Measurements from ENCODE around the gene ZFAND3. TPM values are rescaled to one million over a fixed set of nuclear protein-coding genes. Genes with fewer than 3 reads are reported as not detected.

The ZFAND3 gene
- total RNA-seq, 1 donor from 2014 or later, result 76.0 TPM

DNA sequence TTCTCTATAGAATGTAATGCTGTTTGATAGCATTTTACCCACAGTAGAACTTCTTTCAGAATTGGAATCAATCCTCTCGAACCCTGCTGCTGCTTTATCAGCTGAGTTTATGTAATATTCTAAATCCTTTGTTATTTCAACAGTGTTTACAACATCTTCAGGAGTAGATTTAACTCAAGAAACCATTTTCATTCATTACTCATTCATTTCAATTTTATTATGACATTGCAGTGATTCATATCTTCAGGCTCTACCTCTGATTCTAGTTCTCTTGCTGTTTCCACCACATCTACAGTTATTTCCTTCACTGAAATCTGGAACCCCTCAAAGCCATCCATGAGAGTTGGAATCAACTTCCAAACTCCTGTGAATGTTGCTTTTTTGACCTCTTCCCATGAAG, 93.7 kb downstream of the ZFAND3 start:
- DNase-seq (no peak), ATAC-seq (ENCODE audit: poor library complexity) (no peak)
- intact Hi-C loops (cut with DNase I), result no loop called here

DNA sequence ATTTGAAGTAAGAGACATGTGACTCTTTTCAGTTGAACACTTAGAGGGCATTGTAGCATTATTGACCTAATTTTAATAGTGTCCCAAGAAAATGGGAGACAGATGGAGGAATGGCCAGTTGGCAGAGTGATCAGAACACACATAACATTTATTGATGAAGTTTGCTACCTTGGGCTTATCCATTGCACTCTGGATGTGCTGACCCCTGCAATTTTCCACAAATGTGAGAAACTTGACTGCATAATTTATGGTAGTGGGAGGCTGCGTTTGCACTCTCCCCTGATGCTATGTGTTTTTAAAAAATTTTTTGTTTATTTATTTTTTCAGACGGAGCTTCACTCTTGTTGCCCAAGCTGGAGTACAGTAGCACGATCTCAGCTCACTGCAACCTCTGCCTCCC, 95.9 kb downstream of the ZFAND3 start:
- no peak for DNase-seq
- intact Hi-C loops (cut with DNase I), result no loop called here
- no peak for ATAC-seq (ENCODE audit: poor library complexity)

DNA sequence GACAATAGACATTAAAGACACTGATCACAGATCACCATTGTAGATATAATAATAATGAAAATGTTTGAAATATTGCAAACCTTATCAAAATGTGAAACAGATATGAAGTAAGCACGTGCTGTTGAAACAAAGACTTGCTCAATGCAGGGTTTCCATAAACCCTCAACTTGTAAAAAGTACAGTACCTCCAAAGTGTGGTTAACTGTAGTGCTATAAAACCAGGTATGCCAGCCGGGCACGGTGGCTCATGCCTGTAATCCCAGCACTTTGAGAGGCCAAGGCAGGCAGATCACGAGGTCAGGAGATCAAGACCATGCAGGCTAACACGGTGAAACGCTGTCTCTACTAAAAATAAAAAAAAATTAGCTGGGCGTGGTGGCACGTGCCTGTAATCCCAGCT, 96.6 kb downstream of the ZFAND3 start:
- intact Hi-C loops (cut with DNase I), result no loop called here
- ATAC-seq (ENCODE audit: poor library complexity) (no peak), DNase-seq (no peak)

DNA sequence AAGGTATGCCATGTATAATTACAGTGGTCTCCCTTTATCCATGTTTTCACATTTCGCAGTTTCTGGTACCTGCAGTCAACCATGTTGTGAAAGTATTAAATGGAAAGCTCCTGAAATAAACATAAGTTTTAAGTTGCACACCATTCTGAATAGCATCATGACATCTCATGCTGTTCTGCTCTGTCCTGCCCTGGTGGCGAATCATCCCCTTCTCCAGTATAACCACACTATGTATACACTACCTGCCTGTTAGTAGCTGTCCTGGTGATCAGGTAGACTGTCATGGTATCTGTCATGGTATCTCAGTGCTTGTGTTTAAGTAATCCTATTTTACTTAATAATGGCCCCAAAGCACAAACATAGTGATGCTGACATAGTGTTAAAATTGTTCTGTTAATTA, 97.1 kb downstream of the ZFAND3 start:
- intact Hi-C loops (cut with DNase I), result no loop called here
- DNase-seq, result no peak
- ATAC-seq (ENCODE audit: poor library complexity), result no peak

DNA sequence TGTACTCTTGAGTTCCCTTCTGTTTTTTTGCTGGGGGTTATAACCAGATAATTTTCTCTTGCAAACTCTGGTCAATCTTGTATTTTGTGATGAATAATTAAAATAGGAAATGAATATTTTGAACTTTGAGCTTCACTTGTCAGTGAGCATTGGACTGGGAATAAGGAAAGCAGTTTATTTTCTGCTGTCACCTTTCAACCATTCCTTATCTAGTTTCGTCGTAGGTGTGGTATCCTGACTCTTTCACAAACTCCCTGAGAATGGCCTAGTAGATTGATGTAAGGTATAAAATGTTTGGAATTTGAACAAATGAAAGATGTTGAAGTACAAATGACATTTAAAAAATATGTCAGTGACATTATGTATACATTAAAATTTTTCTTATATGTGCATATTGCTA, 98.0 kb downstream of the ZFAND3 start:
- DNase-seq, result no peak
- no peak for ATAC-seq (ENCODE audit: poor library complexity)
- intact Hi-C loops (cut with DNase I), result no loop called here

DNA sequence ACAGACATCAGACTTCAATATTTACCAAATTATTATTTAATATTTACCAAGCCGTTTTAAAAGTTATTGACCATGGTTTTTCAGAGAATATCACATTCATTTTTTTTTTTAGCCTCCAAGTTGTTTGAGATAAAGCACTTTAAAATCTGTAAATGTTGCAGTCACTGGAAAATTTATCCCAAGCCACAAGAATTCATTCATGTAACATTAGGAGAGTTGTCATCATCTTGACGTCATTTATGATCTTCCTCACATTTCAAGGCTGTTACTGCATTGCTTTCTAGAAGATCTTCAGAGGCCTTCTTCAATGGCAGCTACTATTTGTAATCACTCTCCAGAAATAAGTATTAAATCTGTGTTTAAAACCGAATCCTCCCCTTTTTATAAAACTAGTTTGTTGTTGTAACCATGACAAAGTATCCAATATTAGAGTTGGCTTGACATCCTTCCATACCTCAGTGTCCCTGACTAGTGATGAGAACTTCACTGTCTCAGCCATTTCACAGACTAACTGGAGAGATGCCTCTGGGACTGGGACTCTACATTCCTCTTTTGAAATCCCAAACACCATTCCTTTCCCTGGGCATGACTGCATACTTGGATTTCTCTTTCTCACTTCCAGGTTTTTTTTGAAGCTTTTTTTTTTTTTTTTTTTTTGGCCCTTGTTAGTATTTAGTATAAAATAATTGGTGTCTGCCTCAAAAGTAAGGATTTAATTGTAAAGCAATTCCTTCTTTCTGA, 100.1 kb downstream of the ZFAND3 start:
- DNase-seq, result no peak
- no peak for ATAC-seq (ENCODE audit: poor library complexity)
- intact Hi-C loops (cut with DNase I), result no loop called here

DNA sequence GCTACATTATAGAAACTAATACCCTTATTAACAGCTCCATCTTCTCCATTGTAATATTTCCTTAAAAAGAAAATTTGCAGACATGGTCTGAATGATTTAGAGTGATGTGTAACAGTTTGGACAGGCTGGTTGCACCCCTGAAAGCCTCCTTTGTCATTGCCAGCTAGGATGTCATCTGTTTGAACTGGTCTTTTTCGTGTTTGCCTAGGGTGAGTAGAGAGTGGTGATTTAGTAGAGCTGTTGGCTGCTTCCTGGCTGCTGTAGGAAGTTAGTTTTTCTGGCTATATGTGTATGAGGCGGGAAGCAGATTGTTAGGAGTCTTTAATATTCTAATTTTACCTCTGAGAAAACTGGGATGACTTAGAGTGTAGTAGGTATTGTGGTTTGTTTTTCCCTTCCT, 101.1 kb downstream of the ZFAND3 start:
- no peak for DNase-seq
- intact Hi-C loops (cut with DNase I), result no loop called here
- no peak for ATAC-seq (ENCODE audit: poor library complexity)

DNA sequence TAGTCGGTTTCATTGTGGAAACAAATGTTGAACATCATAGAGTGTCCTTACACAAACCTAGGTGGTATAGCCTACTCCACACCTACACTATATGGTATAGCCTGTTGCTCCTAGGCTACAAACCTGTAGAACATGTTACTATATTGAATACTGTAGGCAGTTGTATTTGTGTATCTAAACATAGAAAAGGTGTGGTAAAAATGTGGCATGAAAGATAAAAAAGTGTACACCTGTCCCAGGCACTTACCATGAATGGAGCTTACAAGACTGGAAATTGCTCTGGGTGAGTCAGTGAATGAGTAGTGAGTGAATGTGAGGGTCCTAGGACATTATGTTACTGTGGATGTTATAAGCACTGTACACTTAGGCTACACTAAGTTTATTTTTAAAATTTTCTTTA, 103.0 kb downstream of the ZFAND3 start:
- DNase-seq, result no peak
- intact Hi-C loops (cut with DNase I), result no loop called here
- no peak for ATAC-seq (ENCODE audit: poor library complexity)

DNA sequence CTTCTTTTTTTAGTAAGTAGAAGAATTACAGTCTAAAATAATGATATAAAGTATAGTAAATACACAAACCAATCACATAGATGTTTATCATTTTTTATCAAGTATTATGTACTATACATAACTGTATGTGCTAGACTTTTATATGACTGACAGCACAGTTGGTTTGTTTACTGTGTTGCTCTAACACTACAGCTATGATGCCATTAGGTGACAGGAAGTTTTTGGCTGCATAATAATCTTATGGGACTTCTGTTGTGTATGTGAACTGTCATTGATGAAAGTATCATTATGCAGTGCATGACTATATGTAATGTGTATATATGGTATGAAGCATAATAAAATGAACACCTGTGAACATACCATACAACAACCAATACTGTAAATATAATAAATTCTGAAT, 104.0 kb downstream of the ZFAND3 start:
- intact Hi-C loops (cut with DNase I), result no loop called here
- ATAC-seq (ENCODE audit: poor library complexity), result no peak
- no peak for DNase-seq

DNA sequence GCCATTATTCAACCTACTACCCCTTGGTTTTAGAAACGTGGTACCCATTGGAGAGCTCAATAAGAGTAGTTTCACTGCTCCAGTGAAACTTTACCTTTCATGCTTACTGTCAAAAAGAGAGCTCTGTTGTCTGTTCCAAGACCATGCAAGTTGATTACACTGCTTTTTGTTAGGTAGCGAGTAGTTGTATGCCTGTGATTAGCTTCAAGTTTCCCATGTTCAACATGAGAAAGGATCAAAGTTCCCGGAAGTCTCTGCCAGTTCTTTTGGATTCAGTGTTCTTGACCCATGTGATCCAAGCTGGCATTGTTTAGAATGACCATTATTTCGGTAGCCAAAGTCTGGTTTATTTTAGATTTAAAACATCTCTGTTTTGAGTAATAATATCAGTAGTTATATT, 107.1 kb downstream of the ZFAND3 start:
- intact Hi-C loops (cut with DNase I), result no loop called here
- DNase-seq (no peak), ATAC-seq (ENCODE audit: poor library complexity) (no peak)

DNA sequence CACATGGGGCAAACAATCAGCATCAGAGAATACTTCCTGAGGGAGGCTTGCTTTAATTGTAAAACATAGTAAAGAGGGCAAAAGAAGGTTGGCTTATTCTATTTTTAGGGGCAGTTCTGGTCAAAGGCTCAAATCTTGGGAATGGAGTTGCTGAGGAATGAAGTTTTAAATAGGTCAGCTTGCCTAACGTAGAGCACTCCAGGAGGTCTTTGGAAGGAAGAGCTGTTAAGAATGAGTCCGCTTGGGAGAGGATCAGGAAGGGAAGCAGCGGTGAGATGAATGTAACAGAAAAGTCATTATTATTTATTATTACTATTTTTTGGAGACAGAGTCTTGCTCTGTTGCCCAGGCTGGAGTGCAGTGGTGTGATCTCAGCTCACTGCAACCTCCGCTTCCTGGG, 108.7 kb downstream of the ZFAND3 start:
- DNase-seq, result no peak
- intact Hi-C loops (cut with DNase I), result no loop called here
- ATAC-seq (ENCODE audit: poor library complexity), result no peak

DNA sequence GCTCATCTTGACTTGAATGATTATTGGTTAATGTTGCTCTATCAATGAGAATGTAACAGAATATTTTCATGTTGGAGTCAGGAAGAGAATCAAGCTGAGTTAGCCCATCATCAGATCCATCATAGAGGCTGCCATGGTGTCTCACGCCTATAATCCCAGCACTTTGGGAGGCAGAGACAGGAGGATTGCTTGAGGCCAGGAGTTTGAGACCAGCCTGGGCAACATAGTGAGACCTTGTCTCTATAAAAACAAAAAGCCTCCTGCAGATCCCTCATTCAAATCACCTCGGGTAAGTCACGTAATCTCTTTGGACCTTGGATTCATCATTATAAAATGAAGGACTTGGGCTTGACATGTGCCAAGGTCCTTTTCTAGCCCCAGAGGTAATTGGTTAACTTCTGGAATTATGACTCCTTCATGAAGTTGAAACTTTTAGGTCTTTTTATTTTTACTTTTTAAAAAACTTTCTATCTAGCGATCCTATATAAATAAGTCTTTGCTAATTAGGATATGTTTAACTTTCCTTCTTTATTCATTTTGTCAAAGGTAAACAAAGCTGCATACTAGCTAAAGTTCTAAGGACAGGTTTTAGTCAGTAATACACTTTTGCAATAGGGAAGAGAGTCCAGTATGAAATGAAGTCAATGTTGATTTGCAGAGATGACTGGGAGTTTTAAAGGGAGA, 110.9 kb downstream of the ZFAND3 start:
- intact Hi-C loops (cut with DNase I), result no loop called here
- no peak for ATAC-seq (ENCODE audit: poor library complexity)
- DNase-seq, result no peak

DNA sequence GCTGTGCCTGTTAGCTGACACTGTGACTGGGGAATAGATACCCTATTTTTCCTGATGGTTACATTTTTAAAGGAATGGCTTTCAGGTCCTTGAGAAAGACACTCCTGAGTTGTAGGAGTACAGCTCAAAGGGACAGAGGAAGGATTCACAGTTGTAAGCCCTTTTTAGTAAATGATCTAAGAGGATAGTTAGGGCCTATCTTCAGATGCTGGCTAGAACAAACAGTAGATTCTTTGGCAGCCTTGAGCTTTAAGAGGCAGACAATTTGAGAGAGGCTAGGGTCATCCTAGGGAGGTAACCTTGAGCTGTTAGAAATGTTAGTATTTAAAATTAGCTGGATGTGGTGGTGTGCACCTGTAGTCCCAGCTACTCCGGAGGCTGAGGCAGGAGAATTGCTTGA, 111.5 kb downstream of the ZFAND3 start:
- ATAC-seq (ENCODE audit: poor library complexity) (peak; percentile 34), DNase-seq (no peak)
- intact Hi-C loops (cut with DNase I), result no loop called here

DNA sequence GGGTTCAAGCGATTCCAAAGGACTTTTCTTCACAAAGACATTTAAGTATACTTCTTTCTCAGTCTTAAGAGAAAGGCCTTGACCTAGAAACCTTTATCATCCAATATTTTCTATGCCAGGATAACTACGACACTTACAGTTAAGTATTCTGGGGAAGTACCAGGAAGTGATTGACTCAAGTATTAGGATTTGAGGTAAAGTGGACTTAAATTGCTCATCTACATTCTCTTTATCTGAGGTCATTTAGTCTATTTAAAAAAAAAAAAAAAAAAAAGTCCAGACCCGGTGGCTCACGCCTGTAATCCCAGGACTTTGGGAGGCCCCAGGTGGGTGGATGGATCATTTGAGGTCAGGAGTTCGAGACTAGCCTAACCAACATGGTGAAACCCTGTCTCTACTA, 114.7 kb downstream of the ZFAND3 start:
- no peak for DNase-seq
- no peak for ATAC-seq (ENCODE audit: poor library complexity)
- intact Hi-C loops (cut with DNase I), result no loop called here

DNA sequence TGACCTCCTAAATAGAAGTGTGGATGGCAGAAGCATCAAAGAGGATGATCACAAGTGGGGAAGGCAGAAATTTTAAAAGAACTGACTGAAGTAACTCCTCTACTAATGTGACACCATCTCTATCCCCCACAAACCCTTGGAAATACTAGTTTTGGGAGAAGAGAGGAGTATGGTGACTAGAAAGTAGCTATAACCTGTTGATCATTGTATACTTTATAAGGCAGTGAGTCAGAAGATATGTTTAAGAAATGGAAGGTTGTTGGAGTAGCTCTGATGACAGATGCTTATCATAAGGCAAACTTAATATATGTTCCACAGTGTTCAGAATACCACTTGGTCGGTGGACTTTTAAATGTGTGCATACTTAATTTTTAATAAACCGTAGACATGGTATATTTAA, 116.6 kb downstream of the ZFAND3 start:
- intact Hi-C loops (cut with DNase I), result no loop called here
- ATAC-seq (ENCODE audit: poor library complexity) (no peak), DNase-seq (no peak)

DNA sequence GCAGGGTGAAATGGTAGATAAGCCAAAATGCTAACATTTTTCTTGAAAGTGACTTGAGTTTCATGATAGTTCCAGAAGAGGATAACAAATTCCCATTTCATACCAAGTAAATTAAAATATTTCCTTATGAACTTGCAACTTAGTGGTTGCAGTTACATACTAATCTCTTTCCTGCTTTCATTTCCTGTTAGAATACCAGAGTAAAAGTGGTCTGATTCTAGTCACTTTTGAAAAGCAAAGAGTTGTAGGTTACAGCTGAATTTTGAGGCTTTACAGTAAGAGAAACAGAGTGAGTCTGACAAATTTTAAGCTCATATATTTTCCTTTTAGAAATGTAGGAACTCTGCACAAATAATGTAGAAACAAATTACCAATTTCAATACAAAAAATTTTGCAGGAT, 117.4 kb downstream of the ZFAND3 start:
- DNase-seq (no peak), ATAC-seq (ENCODE audit: poor library complexity) (no peak)
- intact Hi-C loops (cut with DNase I), result no loop called here

DNA sequence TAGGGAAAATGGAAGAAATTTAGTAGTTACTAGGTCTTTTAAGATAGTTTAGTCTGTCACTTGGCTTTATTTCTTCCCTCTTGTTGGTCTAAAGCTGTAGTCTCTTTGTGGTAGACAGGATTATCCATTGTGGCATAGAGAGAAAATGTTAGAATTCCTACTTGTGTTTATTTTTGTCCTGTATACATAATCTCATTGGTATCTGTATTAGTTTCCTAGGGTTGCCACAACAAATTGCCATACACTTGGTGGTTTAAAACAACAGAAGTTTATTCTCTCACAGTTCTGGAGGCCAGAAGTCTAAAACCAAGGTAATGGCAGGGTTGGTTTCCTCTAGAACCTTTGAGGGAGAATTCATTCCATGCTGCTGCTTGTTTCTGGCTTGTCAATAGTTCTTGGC, 119.4 kb downstream of the ZFAND3 start:
- ATAC-seq (ENCODE audit: poor library complexity), result peak; percentile 26
- DNase-seq, result no peak
- intact Hi-C loops (cut with DNase I), result no loop called here

DNA sequence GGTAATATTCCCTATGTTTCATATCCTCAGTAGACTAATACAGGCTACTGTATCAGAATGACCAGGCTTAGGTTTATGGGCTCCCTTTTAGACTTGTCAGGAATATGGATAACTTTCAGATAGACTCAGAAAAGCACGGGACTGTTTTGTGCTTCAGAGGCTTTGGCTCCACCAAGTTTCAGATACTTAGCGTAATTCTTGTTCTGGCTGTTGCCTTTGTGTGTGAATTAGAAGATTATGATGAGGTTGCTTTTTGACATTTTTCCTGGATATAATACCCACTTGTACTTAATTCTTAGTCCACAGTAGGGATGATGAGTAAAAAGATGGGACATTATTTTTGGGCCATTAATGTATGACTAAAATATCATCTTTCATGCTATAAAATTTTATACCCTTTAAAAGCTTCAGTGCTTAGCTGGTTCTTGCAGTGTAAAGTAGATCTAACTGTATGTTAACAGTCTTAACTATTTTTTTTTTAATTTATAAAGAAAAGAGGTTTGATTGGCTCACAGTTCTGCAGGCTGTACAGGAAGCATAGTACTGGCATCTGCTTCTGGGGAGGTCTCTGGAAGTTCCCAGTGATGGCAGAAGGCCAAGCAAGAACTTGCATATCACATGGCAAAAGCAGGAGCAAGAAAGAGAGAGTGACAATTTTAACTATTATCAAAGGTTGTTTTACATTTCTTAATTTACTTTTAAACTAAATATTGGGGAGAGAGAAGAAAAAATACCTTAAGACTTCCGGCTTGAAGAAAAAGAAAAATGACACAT, 120.7 kb downstream of the ZFAND3 start:
- intact Hi-C loops (cut with DNase I), result no loop called here
- DNase-seq (no peak), ATAC-seq (ENCODE audit: poor library complexity) (peak; percentile 78)

DNA sequence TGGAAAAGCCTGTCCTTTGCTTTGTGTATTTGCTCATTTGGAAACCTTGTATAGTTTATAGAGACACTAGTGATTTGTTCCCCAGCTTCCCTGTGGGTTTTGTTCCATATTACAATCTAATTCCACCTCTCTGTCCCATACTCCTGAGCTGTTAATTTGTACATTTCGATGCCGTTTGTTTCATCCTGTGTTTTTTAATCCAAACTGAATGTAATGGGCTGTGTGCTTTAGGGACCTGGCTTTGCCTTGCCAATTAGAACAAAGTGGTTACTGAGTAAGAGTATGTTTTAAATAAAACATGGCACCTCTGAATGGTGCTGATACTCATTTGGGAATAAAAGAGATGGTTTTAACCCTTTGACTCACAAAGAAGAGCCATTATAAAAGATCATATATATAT, 122.3 kb downstream of the ZFAND3 start:
- intact Hi-C loops (cut with DNase I), result no loop called here
- ATAC-seq (ENCODE audit: poor library complexity) (no peak), DNase-seq (no peak)

Measured in Right ventricle myocardium superior (tissue), 1 donor.